Measurements from ENCODE around the gene HCLS1.
"Not testable (repeated sequence)": the region's sequence is repeated elsewhere in the genome, so short reads cannot be mapped to it uniquely, and the experiment has no call there.

Gene HCLS1, protein sequence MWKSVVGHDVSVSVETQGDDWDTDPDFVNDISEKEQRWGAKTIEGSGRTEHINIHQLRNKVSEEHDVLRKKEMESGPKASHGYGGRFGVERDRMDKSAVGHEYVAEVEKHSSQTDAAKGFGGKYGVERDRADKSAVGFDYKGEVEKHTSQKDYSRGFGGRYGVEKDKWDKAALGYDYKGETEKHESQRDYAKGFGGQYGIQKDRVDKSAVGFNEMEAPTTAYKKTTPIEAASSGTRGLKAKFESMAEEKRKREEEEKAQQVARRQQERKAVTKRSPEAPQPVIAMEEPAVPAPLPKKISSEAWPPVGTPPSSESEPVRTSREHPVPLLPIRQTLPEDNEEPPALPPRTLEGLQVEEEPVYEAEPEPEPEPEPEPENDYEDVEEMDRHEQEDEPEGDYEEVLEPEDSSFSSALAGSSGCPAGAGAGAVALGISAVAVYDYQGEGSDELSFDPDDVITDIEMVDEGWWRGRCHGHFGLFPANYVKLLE

DNA sequence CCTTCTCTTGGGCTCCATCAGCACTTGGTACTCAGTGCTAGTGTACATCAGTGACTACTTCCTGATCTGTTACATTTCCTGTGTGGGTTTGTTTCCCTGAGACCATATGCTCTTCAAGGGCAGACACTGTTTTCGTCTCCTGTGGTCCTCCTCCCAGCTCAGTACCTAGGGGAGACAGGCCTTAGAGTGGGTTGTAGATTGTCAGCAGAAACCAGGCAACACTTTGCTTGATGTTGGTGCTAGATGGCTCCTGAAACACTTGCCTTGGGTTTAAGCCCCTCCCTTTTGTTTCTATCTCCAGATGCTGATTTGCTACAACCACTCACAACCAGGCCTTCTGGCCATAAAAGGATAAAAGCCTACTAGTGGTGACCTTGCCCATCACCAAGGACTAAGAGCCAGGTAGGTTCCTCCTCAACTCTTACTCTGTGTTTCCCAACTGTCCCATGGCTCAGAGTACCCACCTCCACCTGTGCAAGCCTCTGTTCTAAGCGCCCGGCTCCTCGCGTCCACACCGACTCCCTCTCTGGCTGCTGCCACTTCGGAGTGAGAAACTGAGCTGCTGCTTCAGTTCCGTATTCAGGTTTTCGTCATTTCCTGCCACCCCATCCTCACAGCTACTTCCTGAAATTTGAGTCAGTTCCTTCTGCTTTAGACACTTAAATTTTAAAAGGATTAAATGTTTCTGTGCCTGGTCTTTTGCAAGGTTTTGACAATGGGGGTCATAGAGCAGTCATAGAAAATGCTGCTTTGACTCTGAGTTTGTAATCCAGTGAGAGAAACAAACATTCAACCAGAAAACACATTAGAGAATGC is at the start of gene HCLS1:
Gene HCLS1, minus strand, starts transcription at position 548 of the 816 bp plus-strand sequence. CDS start 2,556 bp downstream, outside the sequence.
- peaks cover 56% of the 10 kb centered on the region for H3K4me1 Mint-ChIP-seq (ENCODE audit: low read depth)
- H3K9me3 Mint-ChIP-seq: no peaks in the 10 kb centered on the region

DNA sequence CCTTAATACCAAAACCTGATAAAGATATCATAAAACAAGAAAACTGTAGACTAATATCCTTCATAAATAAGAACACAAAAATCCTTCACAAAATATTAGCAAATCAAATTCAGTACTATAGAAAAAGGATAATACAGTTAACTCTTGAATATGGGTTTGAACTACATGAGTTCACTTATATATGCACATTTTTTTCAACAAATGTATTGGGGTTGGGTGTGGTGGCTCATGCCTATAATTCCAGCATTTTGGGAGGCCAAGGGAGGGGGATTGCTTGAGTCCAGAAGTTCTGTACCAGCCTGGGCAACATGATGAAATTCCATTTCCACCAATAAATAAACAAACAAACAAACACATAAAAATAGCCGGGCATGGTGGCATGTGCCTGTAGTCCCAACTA is 49.6 kb upstream of the HCLS1 start:
- no peak overlapping the region for H3K4me3 Mint-ChIP-seq
- H3K4me1 Mint-ChIP-seq (ENCODE audit: low read depth): peaks cover 6% of the 10 kb centered on the region
- no peaks in the 10 kb centered on the region for H3K9me3 Mint-ChIP-seq
- peaks cover 49% of the 10 kb centered on the region for H3K36me3 Mint-ChIP-seq (ENCODE audit: low read depth)
- no peak overlapping the region for H3K27ac Mint-ChIP-seq
- no peaks in the 10 kb centered on the region for H3K27me3 Mint-ChIP-seq

More for the DNA sequence above, at the start of gene HCLS1:
- Mint-ChIP-seq H3K4me3 (peak within 1 kb of the TSS; percentile 95), H3K27ac (peak within 1 kb of the TSS; percentile 97), H3K27me3 (no peaks in the 10 kb centered on the region), H3K36me3 (ENCODE audit: low read depth) (peaks cover 60% of the 10 kb centered on the region)

DNA sequence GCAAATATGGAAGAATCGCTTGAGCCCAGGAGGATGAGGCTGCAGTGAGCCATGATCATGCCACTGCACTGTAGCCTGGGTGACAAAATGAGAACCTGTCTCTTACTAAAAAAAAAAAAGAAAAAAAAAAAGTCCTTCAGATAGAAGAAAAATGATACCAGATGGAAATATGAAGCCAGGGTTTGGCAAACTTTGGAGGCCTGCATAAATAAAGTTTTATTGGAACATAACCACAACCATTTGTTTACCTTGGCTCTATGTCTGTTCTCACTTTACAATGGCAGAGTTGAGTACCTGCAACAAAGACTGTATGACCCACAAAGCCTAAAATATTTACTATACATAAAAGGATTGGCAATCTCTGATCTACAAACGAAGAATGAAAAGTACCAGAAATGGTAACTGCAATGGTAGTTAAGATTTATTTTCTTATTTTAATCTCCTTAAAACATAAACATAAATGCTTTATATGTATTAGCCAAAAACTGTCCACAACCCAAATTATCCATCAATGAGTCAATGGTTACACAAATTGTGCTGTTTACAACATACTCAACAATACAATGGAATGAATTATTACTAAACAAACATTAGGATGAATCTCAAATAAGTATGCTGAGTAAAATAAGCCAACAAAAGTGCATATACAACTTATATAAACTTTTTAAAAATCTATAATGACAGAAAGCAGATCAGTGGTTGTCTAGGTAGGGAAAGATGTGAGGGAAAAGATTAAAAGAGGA is 47.0 kb upstream of the HCLS1 start:
- Mint-ChIP-seq H3K9me3 (no peaks in the 10 kb centered on the region), H3K36me3 (ENCODE audit: low read depth) (peaks cover 52% of the 10 kb centered on the region), H3K4me3 (no peak overlapping the region), H3K27me3 (no peaks in the 10 kb centered on the region), H3K4me1 (ENCODE audit: low read depth) (peaks cover 6% of the 10 kb centered on the region), H3K27ac (no peak overlapping the region)

DNA sequence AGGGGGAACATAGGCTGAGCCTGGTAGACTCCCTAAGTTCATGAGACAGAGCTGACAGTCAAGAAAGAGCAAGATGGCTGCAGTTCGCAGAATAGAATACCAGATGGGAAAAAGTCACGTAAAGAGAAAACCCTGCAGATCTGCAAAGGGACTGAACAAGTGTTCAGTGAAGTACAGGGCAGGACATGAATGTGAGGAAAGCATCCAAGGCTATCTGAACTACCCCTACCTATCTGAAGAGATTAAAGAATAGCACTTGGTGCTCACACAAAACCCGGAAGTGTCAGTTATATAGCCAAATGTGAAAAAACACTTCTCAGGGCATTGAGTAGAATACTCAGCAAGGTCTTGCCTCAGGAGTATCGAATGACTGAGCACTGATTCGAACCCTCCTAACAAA is 44.8 kb upstream of the HCLS1 start:
- peaks cover 54% of the 10 kb centered on the region for H3K36me3 Mint-ChIP-seq (ENCODE audit: low read depth)
- H3K9me3 Mint-ChIP-seq: no peaks in the 10 kb centered on the region
- no peak overlapping the region for H3K4me3 Mint-ChIP-seq
- H3K27ac Mint-ChIP-seq: no peak overlapping the region
- H3K27me3 Mint-ChIP-seq: no peaks in the 10 kb centered on the region
- no peaks in the 10 kb centered on the region for H3K4me1 Mint-ChIP-seq (ENCODE audit: low read depth)

DNA sequence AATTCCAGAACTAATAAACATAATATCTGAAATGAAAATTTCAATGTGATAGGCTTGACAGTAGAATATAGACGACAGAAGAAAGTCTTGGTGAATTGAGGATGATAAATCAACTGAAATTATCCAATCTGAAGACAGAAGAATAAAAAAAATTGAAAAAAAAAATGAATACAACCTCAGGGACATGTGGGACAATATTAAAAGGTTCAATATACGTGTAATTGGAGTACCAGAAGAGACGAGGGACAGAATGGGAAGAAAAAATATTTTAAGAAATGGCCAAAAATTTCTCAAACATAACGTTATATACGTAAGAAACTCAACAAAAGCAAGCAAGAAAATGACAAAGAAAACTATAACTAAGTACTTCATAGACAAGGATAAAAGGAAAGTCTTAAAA is 43.3 kb upstream of the HCLS1 start:
- Mint-ChIP-seq H3K27me3 (no peaks in the 10 kb centered on the region), H3K36me3 (ENCODE audit: low read depth) (peaks cover 51% of the 10 kb centered on the region), H3K27ac (no peak overlapping the region), H3K4me3 (no peak overlapping the region), H3K4me1 (ENCODE audit: low read depth) (no peaks in the 10 kb centered on the region), H3K9me3 (no peaks in the 10 kb centered on the region)

DNA sequence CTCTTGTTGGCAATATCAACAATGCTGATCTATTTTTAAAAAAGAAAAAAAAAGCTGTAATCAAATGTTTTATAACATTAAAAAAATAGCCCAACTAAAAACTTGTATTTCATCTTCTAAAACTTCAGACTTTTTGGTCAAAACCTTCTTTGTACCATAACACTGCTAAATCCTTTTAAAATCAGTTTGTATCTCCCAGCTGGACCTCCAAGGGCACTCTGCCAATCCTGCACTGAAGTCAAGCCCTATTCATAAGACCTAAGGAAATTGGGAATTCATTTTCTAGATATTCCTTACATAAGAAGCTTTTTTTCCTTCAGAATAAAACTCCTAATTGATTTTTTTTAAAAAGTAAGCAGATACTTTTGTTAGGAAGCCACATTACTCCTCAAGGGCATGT is 38.2 kb upstream of the HCLS1 start:
- no peak overlapping the region for H3K4me3 Mint-ChIP-seq
- H3K4me1 Mint-ChIP-seq (ENCODE audit: low read depth): no peaks in the 10 kb centered on the region
- no peaks in the 10 kb centered on the region for H3K27me3 Mint-ChIP-seq
- no peaks in the 10 kb centered on the region for H3K9me3 Mint-ChIP-seq
- no peak overlapping the region for H3K27ac Mint-ChIP-seq
- H3K36me3 Mint-ChIP-seq (ENCODE audit: low read depth): peaks cover 38% of the 10 kb centered on the region

DNA sequence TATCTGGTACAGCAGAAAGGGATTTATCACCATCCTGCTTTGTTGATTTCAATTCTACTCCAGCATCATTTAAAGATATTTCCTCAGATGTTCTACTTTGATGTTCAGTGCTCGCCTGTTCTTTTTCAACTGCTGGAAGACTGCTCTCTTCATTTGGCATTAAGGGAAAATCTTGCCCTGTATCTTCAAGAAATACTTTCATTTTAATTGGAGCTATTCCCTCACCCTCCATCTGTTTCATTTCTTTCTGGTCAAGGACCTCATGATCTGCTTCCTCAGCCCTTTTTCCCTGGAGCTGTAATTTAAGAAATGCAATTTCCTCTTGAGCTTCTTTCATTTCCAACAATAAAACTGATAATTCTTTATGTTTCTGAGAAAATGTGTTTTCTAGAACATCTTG is 37.8 kb upstream of the HCLS1 start:
- H3K4me3 Mint-ChIP-seq: no peak overlapping the region
- no peaks in the 10 kb centered on the region for H3K4me1 Mint-ChIP-seq (ENCODE audit: low read depth)
- H3K9me3 Mint-ChIP-seq: no peaks in the 10 kb centered on the region
- no peak overlapping the region for H3K27ac Mint-ChIP-seq
- no peaks in the 10 kb centered on the region for H3K27me3 Mint-ChIP-seq
- peaks cover 36% of the 10 kb centered on the region for H3K36me3 Mint-ChIP-seq (ENCODE audit: low read depth)

DNA sequence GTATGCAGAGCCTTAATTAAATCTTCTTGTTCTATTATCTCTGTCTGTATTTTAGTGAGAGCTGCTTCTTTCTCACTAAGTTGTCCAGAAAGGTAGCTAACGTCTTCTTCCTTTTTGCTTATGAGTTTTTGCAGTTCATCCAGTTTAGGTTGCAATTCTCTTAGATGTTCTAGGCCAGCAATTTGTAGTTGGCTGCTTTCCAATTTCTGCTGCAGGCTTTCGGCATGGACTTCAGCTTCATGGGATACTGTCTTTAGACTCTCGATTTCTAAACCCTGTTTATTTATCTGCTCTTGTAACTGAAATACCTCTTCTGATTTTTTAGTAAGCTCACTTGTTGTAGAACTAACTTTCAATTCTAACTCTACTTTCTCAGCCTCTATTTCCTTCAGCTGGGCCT is 35.5 kb upstream of the HCLS1 start:
- no peaks in the 10 kb centered on the region for H3K27me3 Mint-ChIP-seq
- peaks cover 37% of the 10 kb centered on the region for H3K36me3 Mint-ChIP-seq (ENCODE audit: low read depth)
- no peak overlapping the region for H3K4me3 Mint-ChIP-seq
- H3K27ac Mint-ChIP-seq: no peak overlapping the region
- H3K9me3 Mint-ChIP-seq: no peaks in the 10 kb centered on the region
- peaks cover 5% of the 10 kb centered on the region for H3K4me1 Mint-ChIP-seq (ENCODE audit: low read depth)

DNA sequence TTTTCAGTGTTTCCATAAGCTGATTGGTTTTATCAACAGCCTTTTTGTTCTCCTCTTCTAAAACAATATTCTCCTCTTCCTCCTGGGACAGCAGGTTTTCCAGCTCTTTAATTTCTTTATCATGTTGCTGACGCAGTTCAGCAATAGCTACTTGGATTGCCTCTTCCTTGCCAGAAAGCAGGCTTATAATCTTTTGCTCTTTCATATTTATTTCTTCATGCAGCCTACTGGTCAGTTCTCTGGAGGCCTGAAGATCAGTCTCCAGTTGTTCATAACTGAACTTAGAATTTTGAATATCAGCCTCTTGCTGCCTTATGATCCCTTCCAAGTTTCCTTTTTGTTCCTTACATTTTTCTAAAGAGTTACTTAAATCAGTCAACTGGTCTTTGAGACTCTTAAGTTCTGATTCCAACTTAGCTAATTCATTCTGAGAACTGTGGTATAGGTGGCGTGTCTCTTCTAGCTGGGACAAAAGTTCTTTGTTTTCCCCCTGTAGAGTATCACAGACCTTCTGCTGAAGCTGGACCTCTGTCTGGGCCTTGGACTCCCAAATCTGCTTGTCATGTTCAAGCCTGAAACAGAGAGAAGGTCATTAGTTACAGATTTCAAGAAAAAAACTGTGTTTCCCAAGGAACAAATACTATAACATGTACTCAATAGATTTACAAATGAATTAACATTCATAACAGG is 31.5 kb upstream of the HCLS1 start:
- Mint-ChIP-seq H3K4me1 (ENCODE audit: low read depth) (peaks cover 11% of the 10 kb centered on the region), H3K4me3 (no peak overlapping the region), H3K27me3 (no peaks in the 10 kb centered on the region), H3K9me3 (no peaks in the 10 kb centered on the region), H3K27ac (no peak overlapping the region), H3K36me3 (ENCODE audit: low read depth) (peaks cover 31% of the 10 kb centered on the region)

DNA sequence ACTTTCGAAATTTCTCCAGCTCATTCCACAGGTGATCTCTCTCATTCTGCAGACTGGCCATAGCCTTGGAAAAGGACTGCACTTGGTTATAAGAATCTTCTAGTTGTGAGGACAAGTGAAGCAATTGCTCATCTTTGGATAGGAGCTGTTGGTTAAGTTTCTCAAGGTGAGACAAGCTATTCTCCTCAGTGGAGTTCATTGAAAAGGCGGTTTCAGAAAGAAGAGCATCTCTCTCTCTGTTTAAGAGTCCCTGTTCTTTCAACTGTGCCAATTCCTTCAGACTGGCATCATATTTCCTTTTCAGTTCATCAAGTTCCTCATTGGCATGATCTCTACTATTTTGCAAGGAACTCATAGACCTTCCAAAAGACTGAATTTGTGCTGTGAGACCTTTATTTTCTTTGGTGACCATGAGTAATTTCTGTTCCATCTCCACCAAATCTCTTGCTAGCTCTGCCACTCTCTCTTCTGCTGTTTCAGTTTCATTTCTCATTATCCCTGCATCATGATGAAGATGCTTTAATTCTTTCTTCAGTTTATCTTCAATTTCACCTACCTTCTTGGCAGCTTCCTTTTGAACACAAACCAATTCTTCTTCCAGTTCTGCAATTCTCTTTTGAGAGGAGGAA is 30.2 kb upstream of the HCLS1 start:
- peaks cover 41% of the 10 kb centered on the region for H3K36me3 Mint-ChIP-seq (ENCODE audit: low read depth)
- H3K4me1 Mint-ChIP-seq (ENCODE audit: low read depth): peaks cover 11% of the 10 kb centered on the region
- H3K27me3 Mint-ChIP-seq: no peaks in the 10 kb centered on the region
- H3K27ac Mint-ChIP-seq: no peak overlapping the region
- H3K9me3 Mint-ChIP-seq: peaks cover 3% of the 10 kb centered on the region
- no peak overlapping the region for H3K4me3 Mint-ChIP-seq

DNA sequence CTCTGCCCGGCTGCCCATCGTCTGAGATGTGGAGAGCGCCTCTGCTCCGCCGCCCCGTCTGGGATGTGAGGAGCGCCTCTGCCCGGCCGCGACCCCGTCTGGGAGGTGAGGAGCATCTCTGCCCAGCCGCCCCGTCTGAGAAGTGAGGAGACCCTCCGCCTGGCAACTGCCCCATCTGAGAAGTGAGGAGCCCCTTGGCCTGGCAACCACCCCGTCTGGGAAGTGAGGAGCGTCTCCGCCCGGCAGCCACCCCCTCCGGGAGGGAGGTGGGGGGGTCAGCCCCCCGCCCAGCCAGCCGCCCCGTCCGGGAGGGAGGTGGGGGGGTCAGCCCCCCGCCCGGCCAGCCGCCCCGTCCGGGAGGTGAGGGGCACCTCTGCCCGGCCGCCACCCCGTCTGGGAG is 28.0 kb upstream of the HCLS1 start:
- H3K27ac Mint-ChIP-seq, H3K4me3 Mint-ChIP-seq, H3K27me3 Mint-ChIP-seq: not testable (repeated sequence)
- peaks cover 13% of the 10 kb centered on the region for H3K9me3 Mint-ChIP-seq
- H3K4me1 Mint-ChIP-seq (ENCODE audit: low read depth): peaks cover 11% of the 10 kb centered on the region
- H3K36me3 Mint-ChIP-seq (ENCODE audit: low read depth): peaks cover 55% of the 10 kb centered on the region

DNA sequence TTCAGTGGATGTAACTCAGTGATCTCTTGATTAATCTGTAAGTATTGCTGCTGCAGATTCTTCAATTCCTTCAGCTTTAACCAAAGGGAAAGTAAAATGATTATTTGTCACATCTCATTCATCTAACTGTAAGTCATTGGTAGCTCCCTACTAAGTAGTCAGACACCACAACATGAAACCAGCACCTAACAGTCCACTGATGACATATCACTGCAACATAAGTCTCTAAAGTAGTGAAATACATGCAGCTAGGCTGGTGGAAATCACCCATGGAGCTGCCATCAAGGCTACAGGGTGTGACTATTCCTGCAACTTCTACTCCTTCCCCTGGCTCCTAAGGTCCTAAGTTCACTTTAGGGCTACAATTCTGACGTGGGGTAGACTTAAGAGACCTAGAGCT is 21.1 kb upstream of the HCLS1 start:
- Mint-ChIP-seq H3K4me3 (no peak overlapping the region), H3K27me3 (no peaks in the 10 kb centered on the region), H3K27ac (no peak overlapping the region), H3K36me3 (ENCODE audit: low read depth) (peaks cover 68% of the 10 kb centered on the region), H3K9me3 (peaks cover 13% of the 10 kb centered on the region), H3K4me1 (ENCODE audit: low read depth) (no peaks in the 10 kb centered on the region)

DNA sequence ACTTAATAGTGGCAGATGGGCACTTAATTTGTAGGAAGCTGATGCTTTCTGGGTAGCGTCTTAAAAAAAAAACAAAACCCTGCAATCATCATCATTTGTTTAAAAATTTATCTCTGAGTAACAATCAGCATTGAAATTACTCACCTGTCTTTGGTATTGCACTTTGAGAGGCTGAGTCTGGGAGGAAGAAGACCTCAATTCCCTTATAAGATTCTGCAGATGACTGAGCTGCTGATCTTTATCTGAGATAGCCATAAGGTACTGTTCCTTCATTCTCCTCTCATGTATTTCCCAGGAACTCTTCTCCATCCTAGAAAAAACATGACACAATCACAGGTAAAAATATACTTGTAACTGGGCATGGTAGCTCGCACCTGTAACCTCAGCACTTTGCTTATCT is 16.4 kb upstream of the HCLS1 start:
- no peaks in the 10 kb centered on the region for H3K27me3 Mint-ChIP-seq
- H3K4me1 Mint-ChIP-seq (ENCODE audit: low read depth): no peaks in the 10 kb centered on the region
- H3K4me3 Mint-ChIP-seq: no peak overlapping the region
- no peaks in the 10 kb centered on the region for H3K9me3 Mint-ChIP-seq
- H3K27ac Mint-ChIP-seq: no peak overlapping the region
- H3K36me3 Mint-ChIP-seq (ENCODE audit: low read depth): peaks cover 71% of the 10 kb centered on the region

DNA sequence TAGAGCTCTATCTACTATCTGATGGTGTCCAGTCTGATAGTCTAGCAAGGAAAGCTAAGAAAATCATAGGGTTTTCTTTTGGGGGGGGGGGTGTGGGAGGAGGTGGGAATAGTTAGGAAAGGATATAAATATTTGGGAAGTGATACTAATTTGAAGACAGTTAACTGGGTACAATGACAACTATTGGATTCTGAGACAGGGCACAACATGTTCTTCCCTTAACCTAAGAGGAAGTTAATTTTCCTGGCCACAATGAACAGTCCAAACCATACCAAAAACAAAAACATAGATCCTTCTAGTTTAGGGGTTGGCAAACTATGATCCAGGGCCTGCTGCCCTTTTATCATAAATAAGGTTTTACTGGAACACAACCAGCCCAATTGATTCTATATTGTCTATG is 10.0 kb upstream of the HCLS1 start:
- peaks cover 55% of the 10 kb centered on the region for H3K36me3 Mint-ChIP-seq (ENCODE audit: low read depth)
- no peaks in the 10 kb centered on the region for H3K4me1 Mint-ChIP-seq (ENCODE audit: low read depth)
- no peaks in the 10 kb centered on the region for H3K27me3 Mint-ChIP-seq
- no peak overlapping the region for H3K27ac Mint-ChIP-seq
- no peak overlapping the region for H3K4me3 Mint-ChIP-seq
- H3K9me3 Mint-ChIP-seq: no peaks in the 10 kb centered on the region
